PC-3 (cell line): ENCODE measurements around the gene MTF2.

ENCODE experiments used
- EZH2 ChIP-seq: fragments of 300-600 bp; sonication (generic); IDR thresholded peaks from one replicate; pipeline ENCODE4 v1.6.1; 2017; ENCODE audit warnings: antibody characterized with exemption, mild to moderate bottlenecking, low read length; ENCODE audit not compliant: unreplicated experiment
- TF ChIP-seq, protein P1 (sequence below): fragments of 300-600 bp; sonication (generic); conservative IDR thresholded peaks from 2 replicates; pipeline ENCODE4 v1.5.1; 2017; ENCODE audit warnings: antibody characterized with exemption, low read depth, mild to moderate bottlenecking, low read length

GRCh38 chr1:93179886-93180722 lies 101.0 kb downstream of the MTF2 start, which contains the start of gene TMED5:
- TF ChIP-seq, protein P1, sequence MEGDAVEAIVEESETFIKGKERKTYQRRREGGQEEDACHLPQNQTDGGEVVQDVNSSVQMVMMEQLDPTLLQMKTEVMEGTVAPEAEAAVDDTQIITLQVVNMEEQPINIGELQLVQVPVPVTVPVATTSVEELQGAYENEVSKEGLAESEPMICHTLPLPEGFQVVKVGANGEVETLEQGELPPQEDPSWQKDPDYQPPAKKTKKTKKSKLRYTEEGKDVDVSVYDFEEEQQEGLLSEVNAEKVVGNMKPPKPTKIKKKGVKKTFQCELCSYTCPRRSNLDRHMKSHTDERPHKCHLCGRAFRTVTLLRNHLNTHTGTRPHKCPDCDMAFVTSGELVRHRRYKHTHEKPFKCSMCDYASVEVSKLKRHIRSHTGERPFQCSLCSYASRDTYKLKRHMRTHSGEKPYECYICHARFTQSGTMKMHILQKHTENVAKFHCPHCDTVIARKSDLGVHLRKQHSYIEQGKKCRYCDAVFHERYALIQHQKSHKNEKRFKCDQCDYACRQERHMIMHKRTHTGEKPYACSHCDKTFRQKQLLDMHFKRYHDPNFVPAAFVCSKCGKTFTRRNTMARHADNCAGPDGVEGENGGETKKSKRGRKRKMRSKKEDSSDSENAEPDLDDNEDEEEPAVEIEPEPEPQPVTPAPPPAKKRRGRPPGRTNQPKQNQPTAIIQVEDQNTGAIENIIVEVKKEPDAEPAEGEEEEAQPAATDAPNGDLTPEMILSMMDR = no peak
- TF ChIP-seq EZH2 = no peak
